ENCODE results near the gene ADAM12.

Gene ADAM12

GRCh38 chr10:126029999-126030398 lies 358.3 kb downstream of the ADAM12 start:
- ATAC-seq, result no peak
- TF ChIP-seq ZC3H10 (CRISPR knock-in tag; IDR thresholded peaks at IDR 0.05) (no peak), GLIS3 (CRISPR knock-in tag; IDR thresholded peaks at IDR 0.05) (no peak), CREB5 (CRISPR knock-in tag; IDR thresholded peaks at IDR 0.05; ENCODE audit: low read depth) (no peak), ZNF565 (CRISPR knock-in tag; conservative IDR thresholded peaks at IDR 0.05; ENCODE audit: low read depth) (no peak), BACH2 (CRISPR knock-in tag; IDR thresholded peaks at IDR 0.05; ENCODE audit: borderline replicate concordance) (no peak), TOX (CRISPR knock-in tag; IDR thresholded peaks at IDR 0.05; ENCODE audit: borderline replicate concordance) (no peak), CSDC2 (CRISPR knock-in tag; IDR thresholded peaks at IDR 0.05) (no peak), TCF4 (CRISPR knock-in tag; IDR thresholded peaks at IDR 0.05; ENCODE audit: borderline replicate concordance) (no peak), CSRNP3 (CRISPR knock-in tag; IDR thresholded peaks at IDR 0.05) (no peak), ARNTL (CRISPR knock-in tag; IDR thresholded peaks at IDR 0.05; ENCODE audit: borderline replicate concordance, low read depth) (no peak), ZFP3 (CRISPR knock-in tag; IDR thresholded peaks at IDR 0.05) (no peak), ESRRG (CRISPR knock-in tag; IDR thresholded peaks at IDR 0.05) (no peak), PATZ1 (CRISPR knock-in tag; IDR thresholded peaks at IDR 0.05; ENCODE audit: borderline replicate concordance) (no peak), RARB (CRISPR knock-in tag; IDR thresholded peaks at IDR 0.05) (no peak), ZFP30 (CRISPR knock-in tag; IDR thresholded peaks at IDR 0.05) (no peak), ZNF70 (CRISPR knock-in tag; IDR thresholded peaks at IDR 0.05) (no peak), OSR1 (CRISPR knock-in tag; IDR thresholded peaks at IDR 0.05) (no peak), POU6F1 (CRISPR knock-in tag; IDR thresholded peaks at IDR 0.05; ENCODE audit: borderline replicate concordance, low read depth) (no peak)

- no peak for ATAC-seq
- TF ChIP-seq ZNF70 (CRISPR knock-in tag; IDR thresholded peaks at IDR 0.05), result no peak
- no peak for TF ChIP-seq ZC3H10 (CRISPR knock-in tag; IDR thresholded peaks at IDR 0.05)
- no peak for TF ChIP-seq TOX (CRISPR knock-in tag; IDR thresholded peaks at IDR 0.05; ENCODE audit: borderline replicate concordance)
- TF ChIP-seq RARB (CRISPR knock-in tag; IDR thresholded peaks at IDR 0.05), result no peak
- TF ChIP-seq GLIS3 (CRISPR knock-in tag; IDR thresholded peaks at IDR 0.05), result no peak
- TF ChIP-seq CSRNP3 (CRISPR knock-in tag; IDR thresholded peaks at IDR 0.05), result no peak
- TF ChIP-seq SNAI2 (CRISPR knock-in tag; IDR thresholded peaks at IDR 0.05), result no peak
- no peak for TF ChIP-seq ZNF8 (CRISPR knock-in tag; IDR thresholded peaks at IDR 0.05)
- no peak for TF ChIP-seq ARNTL (CRISPR knock-in tag; IDR thresholded peaks at IDR 0.05; ENCODE audit: borderline replicate concordance, low read depth)
- no peak for TF ChIP-seq ZFP3 (CRISPR knock-in tag; IDR thresholded peaks at IDR 0.05)
- no peak for TF ChIP-seq ZFP30 (CRISPR knock-in tag; IDR thresholded peaks at IDR 0.05)
- TF ChIP-seq BACH2 (CRISPR knock-in tag; IDR thresholded peaks at IDR 0.05; ENCODE audit: borderline replicate concordance), result no peak
- no peak for TF ChIP-seq PATZ1 (CRISPR knock-in tag; IDR thresholded peaks at IDR 0.05; ENCODE audit: borderline replicate concordance)
- no peak for TF ChIP-seq ISL1 (CRISPR knock-in tag; IDR thresholded peaks at IDR 0.05)
- no peak for TF ChIP-seq TSHZ2 (CRISPR knock-in tag; IDR thresholded peaks at IDR 0.05)
- no peak for TF ChIP-seq ESRRG (CRISPR knock-in tag; IDR thresholded peaks at IDR 0.05)
- no peak for TF ChIP-seq CREB5 (CRISPR knock-in tag; IDR thresholded peaks at IDR 0.05; ENCODE audit: low read depth)
- no peak for TF ChIP-seq POU6F1 (CRISPR knock-in tag; IDR thresholded peaks at IDR 0.05; ENCODE audit: borderline replicate concordance, low read depth)
Measured at GRCh38 chr10:126027692-126028091, 360.6 kb downstream of the ADAM12 start.
